ENCODE results near the gene THSD4.

Gene THSD4

GRCh38 chr15:71455878-71456277 is 340.6 kb downstream of the THSD4 start:
- no peak for DNase-seq (ENCODE audit: low spot score)

- no peak for DNase-seq (ENCODE audit: low spot score)
These were observed 341.1 kb downstream of the THSD4 start for GRCh38 chr15:71456362-71456761.

- no peak for DNase-seq (ENCODE audit: low spot score)
These were observed 341.5 kb downstream of the THSD4 start for GRCh38 chr15:71456811-71457210.

GRCh38 chr15:71458089-71458660 is 342.9 kb downstream of the THSD4 start:
- DNase-seq (ENCODE audit: low spot score), result no peak

GRCh38 chr15:71461748-71462147 is 346.5 kb downstream of the THSD4 start:
- no peak for DNase-seq (ENCODE audit: low spot score)

- DNase-seq (ENCODE audit: low spot score), result no peak
These were observed 347.4 kb downstream of the THSD4 start for GRCh38 chr15:71462638-71463037.

- no peak for DNase-seq (ENCODE audit: low spot score)
These were observed 347.9 kb downstream of the THSD4 start for GRCh38 chr15:71463156-71463665.

GRCh38 chr15:71465131-71465955 is 350.1 kb downstream of the THSD4 start:
- no peak for DNase-seq (ENCODE audit: low spot score)

GRCh38 chr15:71468715-71469114 is 353.4 kb downstream of the THSD4 start:
- DNase-seq (ENCODE audit: low spot score), result no peak

- peak; percentile 15 for DNase-seq (ENCODE audit: low spot score)
These were observed 354.1 kb downstream of the THSD4 start for GRCh38 chr15:71469413-71469812.

- no peak for DNase-seq (ENCODE audit: low spot score)
These were observed 356.1 kb downstream of the THSD4 start for GRCh38 chr15:71471347-71471746.

GRCh38 chr15:71472566-71472965 is 357.3 kb downstream of the THSD4 start:
- DNase-seq (ENCODE audit: low spot score), result no peak

- no peak for DNase-seq (ENCODE audit: low spot score)
These were observed 358.5 kb downstream of the THSD4 start for GRCh38 chr15:71473751-71474150.

- DNase-seq (ENCODE audit: low spot score), result no peak
These were observed 361.6 kb downstream of the THSD4 start for GRCh38 chr15:71476823-71477222.

- no peak for DNase-seq (ENCODE audit: low spot score)
These were observed 365.3 kb downstream of the THSD4 start for GRCh38 chr15:71480556-71480955.

GRCh38 chr15:71484080-71484479 is 368.8 kb downstream of the THSD4 start:
- no peak for DNase-seq (ENCODE audit: low spot score)

- DNase-seq (ENCODE audit: low spot score), result peak; percentile 40
These were observed 369.9 kb downstream of the THSD4 start for GRCh38 chr15:71485094-71485693.

- DNase-seq (ENCODE audit: low spot score), result no peak
These were observed 374.3 kb downstream of the THSD4 start for GRCh38 chr15:71489570-71489969.

GRCh38 chr15:71493526-71493925 is 378.3 kb downstream of the THSD4 start:
- DNase-seq (ENCODE audit: low spot score), result no peak

- no peak for DNase-seq (ENCODE audit: low spot score)
These were observed 379.5 kb downstream of the THSD4 start for GRCh38 chr15:71494563-71495397.

- DNase-seq (ENCODE audit: low spot score), result no peak
These were observed 380.1 kb downstream of the THSD4 start for GRCh38 chr15:71495398-71495780.

- no peak for DNase-seq (ENCODE audit: low spot score)
These were observed 381.2 kb downstream of the THSD4 start for GRCh38 chr15:71496336-71496955.
